GM18499 (cell line): Measurements from ENCODE around the gene ACTR3.

Experiments
- ATAC-seq: cut with Tn5 transposase; IDR thresholded peaks from one replicate; pipeline ENCODE4 v1.9.1; 2021; ENCODE audit warnings: moderate number of reproducible peaks; ENCODE audit not compliant: insufficient read depth, unreplicated experiment

Gene ACTR3

DNA sequence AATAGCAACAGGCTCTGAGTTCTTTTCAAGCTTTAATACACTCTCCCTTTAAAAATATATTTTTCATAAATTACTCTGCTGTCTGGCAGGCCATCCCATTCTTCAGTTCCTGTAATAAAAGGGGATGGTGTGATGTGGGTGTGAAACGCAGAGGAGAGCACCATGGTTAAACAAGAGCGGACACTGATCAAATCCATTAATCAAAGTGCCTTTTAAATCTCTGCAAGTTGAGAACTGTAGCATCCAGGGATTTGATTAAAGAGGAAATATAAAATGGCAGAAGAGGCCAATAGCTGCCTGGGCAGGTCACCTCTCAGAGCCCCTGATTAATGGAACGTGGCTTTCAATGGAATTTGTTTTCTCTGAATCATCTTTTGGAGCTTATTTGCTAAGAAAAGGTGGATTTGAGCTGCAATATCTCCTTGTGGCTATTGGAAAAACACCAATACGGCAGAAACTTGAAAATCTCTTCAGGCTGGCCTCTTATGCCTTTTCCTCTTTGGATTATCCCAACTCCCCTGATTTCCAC lies 96.9 kb downstream of the ACTR3 start:
- no peak for ATAC-seq

DNA sequence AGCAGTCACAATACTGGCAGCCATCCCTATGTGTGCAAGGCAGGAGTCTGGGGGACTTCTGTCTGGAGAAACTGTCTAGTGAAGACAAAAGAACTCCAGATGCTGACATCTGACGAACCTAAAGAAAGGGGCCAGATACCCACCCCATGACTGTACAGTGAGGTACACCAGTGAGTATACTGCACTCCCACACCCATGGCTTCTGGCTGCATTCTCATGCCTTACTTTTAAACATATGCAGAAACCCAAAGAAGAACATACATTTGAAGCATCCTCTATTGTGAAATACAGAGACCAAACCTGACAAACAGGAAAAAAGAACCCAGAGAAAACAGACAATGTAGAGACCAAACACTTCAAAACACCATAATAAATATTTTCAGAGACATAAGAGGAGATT lies 102.2 kb downstream of the ACTR3 start:
- ATAC-seq = no peak

DNA sequence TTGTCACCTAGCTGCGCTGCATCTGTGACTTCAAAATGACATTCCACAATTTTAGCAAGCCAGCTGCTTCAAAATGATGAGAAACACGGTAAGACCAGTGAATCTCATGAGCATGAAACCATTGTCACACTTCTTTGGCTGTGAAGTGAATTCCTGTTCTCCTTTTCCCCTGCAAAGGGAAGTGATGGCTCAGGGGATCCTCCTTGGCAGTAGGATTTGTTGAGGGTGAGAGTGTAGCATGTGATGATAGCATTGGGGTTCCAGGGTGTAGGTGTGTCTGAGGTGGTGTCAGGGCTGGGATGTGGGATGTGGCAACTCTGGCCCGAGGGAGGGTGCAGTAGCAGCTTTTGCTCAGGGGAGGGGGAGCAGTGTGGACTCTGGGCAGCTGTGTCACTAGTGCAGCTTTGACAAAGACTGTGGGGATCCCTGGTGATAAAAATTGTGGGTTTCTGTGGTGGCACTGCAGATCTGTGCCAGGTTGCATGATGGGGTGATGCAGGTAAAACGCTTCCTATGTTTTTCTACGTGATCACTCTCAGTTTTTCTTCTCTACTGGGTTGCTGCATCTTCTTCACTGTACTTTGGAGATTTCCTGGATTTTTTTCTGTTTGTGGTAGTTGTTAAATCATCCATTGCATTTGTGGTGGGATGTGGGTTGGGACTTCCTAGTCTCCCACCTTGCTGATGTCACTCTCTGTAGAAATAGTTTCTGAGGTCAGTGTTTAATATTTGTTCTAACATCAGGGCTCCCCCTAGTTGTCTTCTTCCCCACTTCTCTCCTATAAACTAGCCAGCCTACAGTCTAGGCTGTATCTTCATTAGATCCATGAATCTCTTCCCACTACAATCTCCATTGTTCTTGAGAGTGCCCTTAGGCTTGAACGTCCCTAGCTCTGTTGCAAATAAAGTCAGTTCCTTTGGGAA lies 107.0 kb downstream of the ACTR3 start:
- no peak for ATAC-seq

DNA sequence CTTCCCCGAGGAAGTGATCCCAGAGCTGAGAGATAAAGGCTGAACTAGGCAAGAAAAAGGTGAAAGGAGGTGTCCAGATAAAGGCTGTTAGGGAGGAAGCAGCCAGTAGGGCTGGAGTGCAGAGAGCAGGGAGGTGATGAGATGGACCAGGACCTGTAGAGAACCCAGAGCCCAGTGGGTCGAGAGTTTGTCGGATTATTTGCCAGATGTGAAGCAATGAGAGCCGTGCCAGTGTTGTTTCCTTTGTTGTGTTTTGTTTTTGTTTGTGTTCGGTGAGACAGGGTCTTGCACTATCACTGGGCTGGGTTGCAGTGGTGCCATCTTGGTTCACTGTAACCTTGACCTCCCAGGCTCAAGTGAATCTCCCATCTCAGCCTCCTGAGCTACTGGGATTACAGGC lies 111.3 kb downstream of the ACTR3 start:
- ATAC-seq = no peak

DNA sequence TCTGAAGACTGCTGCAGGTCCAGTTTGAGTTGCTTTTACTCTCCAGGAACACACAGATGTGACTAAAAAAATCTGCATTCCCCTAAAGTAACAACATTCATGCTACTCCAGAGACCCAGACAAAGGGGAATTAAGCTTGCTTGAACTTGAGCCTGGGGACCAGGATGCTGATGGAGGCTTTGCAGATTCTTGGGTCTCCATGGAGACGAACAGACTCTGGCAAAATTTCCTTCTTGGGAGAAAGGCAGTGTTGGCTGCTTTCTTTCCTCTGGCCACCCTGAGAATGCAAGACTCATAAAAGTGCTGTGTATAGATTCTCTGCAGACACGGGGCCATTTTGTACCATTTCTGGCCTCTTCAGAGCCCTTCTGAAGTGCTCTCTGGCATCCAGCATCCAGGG lies 112.0 kb downstream of the ACTR3 start:
- no peak for ATAC-seq

DNA sequence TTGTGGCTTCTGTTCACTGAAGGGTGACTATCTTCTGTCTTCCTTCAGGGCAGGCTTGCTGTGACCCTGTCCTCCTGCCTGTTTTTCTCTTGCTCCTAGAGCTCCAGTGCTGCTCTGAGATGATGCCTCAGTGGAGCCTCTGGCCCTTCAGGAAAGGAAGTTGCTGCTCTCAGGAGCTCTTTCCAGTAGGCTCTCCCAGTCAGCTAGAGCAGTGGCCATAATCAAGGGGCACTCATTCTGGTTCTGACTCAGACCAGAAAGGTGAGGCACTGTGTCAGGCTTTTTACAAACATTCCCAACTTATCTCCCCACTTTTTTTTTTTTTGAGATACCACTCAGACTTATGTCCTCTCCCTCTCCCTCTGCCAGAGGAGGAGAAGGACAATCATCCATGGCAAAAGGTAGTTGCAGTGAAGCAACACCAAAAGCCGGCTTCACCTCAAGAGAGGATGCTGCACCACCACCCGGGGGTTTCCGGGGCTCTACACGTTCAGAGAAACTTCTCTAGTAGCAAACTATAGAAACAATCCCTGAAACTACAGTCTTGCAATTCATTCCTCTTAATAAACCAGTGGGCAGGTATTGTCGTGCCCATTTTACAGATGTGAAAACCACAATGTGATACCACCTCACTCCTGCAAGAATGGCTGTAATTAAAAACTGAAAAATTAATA lies 115.4 kb downstream of the ACTR3 start:
- ATAC-seq = no peak

DNA sequence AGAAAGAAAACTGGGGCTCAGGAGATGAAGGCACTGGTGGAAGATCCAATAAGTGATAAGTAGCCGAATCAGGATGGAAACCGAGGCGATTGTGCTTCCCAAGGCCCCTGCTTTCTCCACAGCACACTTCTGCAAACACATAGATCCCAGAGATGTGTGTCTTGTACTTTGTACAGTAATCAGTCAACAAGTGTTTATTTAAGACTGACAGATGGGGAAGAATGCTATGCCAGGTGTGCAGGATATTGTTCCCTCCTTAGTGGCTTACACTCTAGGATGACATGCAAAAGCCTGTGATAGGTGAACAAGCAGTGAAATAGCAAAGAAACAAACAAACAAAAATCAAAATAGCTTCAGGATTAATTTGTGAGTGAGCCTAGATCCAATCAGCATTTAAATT lies 116.6 kb downstream of the ACTR3 start:
- no peak for ATAC-seq

DNA sequence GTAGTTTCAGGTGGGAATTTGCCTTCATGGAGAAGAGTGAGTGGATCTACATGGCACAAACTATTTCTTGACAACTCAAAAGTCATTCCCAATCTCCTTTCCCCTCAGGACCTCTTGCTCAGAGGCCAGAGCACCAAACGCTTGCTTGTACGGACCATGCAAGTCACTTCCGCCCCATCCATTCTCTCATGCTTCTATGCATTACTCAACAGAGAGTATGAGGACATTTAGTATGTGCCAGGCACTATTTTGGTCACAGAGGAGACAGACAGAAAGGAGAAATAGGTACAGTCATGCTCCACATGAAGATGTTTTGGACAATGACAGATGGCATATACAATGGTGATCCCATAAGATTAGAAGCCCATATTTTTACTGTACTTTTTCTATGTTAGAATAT lies 117.5 kb downstream of the ACTR3 start:
- ATAC-seq = no peak

DNA sequence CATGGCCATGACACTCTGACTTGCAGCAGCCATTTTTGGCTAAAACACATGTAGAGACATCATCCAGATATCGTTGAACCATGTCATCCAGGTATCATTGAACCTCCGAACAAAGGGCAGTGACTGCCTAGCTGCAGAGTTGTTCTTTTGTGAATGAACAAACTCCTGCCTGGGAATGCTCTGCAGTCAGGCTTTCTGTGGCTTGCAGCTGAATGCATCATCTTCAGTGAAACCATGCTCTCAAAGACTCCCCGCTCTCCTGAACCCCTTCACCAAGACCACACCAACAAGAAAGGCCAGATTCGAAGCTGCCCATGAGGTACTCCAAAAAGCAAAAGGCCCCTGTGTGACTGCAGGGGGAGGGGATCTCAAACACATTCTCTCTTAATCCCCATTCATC lies 118.8 kb downstream of the ACTR3 start:
- ATAC-seq = no peak

DNA sequence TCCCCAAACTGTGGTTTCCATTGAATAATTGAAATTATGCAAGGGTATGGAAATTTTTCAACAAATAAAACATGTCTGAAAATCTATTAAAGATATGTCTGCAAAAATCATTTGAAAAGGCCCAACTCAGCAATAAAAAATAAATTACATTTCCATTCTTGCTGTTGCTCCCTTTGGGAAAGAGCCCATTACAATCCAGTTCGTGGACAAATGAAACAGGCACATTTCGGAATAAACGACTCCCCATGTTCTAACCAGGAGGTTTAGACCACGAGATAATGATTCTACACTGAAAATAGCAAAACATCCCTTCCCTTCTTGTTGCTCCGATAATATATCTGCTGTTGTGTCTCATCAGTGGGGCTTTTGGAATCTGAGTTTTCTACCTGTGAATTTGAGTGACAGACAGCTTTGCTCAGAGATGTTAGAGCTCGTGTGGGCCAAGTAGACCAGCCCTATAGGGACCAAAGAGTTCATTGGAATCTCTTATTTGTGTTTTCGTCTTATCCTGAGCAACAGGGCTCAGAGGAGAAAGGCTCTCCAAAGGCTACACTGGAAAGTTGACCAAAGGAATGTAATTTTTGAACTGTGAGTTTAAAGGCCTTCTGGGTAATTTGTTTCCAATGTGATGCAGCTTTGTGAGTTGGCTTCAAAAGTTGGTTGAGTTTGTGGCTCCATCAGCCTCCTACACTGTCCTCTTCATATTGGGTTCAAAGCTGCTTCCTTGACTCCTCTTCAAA lies 119.5 kb downstream of the ACTR3 start:
- no peak for ATAC-seq

DNA sequence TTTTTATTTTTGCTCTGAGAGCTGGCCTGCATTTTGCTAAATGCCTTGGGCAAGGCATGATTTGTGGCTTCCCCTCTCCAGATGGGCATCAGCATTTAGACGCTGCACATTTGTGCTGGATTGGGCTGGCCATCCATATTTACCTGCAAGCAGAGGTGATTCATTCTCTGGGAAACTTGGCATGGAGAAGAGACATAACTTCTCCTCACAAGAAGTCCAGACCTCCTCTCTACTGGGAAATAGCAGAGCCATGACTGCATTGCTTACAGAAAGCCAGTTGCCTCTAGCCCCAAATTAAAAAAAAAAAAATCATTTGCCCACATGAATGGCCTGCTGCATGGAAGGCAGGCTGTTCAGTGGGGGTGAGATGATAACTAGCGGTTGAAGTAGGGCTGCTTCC lies 120.1 kb downstream of the ACTR3 start:
- no peak for ATAC-seq

DNA sequence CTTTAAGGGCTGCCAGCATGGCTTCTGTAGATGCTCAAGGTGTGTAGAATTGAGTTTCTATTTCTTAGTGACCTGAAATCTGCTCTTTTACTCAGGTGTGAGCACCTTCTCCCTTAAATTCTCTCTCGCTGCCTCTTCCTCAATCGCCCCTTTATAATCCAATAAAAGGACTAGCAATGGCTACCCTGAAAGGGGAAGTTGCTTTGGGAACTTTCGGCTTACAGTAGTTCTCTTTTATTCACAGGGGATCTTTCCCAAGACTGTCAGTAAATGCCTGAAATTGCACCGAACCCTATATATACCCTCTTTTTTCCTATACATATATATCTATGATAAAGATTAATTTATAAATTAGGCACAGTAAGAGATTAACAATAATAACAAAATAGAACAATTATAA lies 121.8 kb downstream of the ACTR3 start:
- no peak for ATAC-seq
